RWPE1 (cell line): Measurements from ENCODE around the gene APEH.

Source experiments
- CTCF ChIA-PET: fragments of 350-600 bp; sonication (Branson Sonifier 250); formaldehyde crosslinking; extraction: SDS; loops from one replicate; lab custom pipeline; 2021; lab: Yijun Ruan, JAX
- POLR2A ChIA-PET: fragments of 400-600 bp; formaldehyde crosslinking; extraction: SDS; loops from one replicate; lab custom pipeline; 2020; ENCODE audit warnings: antibody characterized with exemption; ENCODE audit not compliant: low non-redundant PET; lab: Yijun Ruan, JAX
- DNase-seq: peaks from one replicate; pipeline ENCODE4 v3.0.0; 2012; ENCODE audit warnings: low spot score
- H3K27ac ChIP-seq: fragments of 450-650 bp; 2 replicates; pipeline ENCODE4 v1.5.1; 2017
- TF ChIP-seq, protein P1 (sequence below): fragments of 450-650 bp; conservative IDR thresholded peaks from 2 replicates; pipeline ENCODE4 v1.5.1; 2017; ENCODE audit warnings: low read depth, mild to moderate bottlenecking

The APEH gene

DNA sequence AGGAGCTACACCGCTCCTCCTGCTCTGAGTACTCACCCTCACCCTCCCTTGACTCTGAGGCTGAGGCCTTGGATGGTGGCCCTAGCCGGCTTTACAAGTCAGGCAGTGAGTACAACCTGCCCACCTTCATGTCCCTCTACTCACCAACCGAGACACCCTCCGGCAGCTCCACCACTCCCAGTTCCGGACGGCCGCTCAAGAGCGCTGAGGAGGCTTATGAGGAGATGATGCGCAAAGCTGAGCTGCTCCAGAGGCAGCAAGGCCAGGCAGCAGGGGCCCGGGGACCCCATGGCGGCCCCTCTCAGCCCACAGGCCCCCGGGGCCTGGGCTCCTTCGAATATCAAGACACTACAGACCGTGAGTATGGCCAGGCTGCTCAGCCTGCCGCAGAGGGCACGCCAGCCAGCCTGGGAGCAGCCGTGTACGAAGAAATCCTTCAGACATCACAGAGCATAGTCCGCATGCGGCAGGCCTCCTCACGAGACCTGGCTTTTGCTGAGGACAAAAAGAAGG is 21.2 kb upstream of the APEH start:
- no peak for DNase-seq
- no peak overlapping the region for H3K27ac ChIP-seq
- TF ChIP-seq, protein P1, sequence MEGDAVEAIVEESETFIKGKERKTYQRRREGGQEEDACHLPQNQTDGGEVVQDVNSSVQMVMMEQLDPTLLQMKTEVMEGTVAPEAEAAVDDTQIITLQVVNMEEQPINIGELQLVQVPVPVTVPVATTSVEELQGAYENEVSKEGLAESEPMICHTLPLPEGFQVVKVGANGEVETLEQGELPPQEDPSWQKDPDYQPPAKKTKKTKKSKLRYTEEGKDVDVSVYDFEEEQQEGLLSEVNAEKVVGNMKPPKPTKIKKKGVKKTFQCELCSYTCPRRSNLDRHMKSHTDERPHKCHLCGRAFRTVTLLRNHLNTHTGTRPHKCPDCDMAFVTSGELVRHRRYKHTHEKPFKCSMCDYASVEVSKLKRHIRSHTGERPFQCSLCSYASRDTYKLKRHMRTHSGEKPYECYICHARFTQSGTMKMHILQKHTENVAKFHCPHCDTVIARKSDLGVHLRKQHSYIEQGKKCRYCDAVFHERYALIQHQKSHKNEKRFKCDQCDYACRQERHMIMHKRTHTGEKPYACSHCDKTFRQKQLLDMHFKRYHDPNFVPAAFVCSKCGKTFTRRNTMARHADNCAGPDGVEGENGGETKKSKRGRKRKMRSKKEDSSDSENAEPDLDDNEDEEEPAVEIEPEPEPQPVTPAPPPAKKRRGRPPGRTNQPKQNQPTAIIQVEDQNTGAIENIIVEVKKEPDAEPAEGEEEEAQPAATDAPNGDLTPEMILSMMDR: no peak
- ChIA-PET CTCF (interaction anchor here (0.6 kb wide), 1 partner anchor 105 kb away, joined by 3 read pairs; no protein-coding TSS in a partner anchor), POLR2A (no interaction called here)

DNA sequence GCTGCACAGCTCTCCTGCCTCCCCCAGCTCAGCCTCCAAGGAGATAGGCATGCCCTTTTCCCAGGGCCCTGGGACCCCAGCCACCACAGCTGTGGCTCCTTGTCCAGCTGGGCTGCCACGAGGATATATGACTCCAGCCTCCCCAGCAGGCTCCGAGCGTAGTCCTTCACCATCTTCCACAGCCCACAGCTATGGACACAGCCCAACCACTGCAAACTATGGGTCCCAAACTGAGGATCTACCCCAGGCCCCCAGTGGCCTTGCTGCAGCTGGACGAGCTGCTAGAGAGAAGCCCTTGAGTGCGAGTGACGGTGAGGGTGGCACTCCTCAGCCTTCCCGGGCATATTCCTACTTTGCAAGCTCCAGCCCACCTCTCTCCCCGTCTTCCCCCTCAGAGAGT is 20.5 kb upstream of the APEH start:
- POLR2A ChIA-PET: no interaction called here
- H3K27ac ChIP-seq: no peak overlapping the region
- TF ChIP-seq, protein P1: no peak
- no peak for DNase-seq
- CTCF ChIA-PET: interaction anchor here (0.6 kb wide), 1 partner anchor 105 kb away, joined by 3 read pairs; no protein-coding TSS in a partner anchor

DNA sequence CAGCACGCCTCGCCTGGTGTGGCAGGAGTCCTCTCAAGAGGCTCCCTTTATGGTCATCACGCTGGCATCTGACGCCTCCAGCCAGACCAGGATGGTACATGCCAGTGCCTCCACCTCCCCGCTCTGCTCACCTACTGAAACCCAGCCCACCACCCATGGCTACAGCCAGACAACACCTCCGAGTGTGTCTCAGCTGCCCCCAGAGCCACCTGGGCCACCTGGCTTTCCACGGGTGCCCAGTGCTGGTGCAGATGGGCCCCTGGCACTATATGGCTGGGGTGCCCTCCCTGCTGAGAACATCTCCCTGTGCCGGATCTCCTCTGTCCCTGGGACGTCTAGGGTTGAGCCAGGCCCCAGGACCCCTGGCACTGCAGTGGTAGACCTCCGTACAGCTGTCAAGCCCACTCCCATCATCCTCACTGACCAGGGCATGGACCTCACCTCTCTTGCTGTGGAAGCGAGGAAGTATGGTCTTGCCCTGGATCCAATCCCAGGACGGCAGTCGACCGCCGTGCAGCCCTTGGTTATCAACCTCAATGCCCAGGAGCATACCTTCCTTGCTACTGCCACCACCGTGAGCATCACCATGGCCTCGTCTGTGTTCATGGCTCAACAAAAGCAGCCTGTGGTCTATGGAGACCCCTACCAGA is 19.9 kb upstream of the APEH start:
- POLR2A ChIA-PET: no interaction called here
- TF ChIP-seq, protein P1: no peak
- CTCF ChIA-PET: interaction anchor here (0.6 kb wide), 1 partner anchor 148 kb away, joined by 8 read pairs; no protein-coding TSS in a partner anchor
- H3K27ac ChIP-seq: peak overlapping the region; percentile 68
- DNase-seq: no peak

DNA sequence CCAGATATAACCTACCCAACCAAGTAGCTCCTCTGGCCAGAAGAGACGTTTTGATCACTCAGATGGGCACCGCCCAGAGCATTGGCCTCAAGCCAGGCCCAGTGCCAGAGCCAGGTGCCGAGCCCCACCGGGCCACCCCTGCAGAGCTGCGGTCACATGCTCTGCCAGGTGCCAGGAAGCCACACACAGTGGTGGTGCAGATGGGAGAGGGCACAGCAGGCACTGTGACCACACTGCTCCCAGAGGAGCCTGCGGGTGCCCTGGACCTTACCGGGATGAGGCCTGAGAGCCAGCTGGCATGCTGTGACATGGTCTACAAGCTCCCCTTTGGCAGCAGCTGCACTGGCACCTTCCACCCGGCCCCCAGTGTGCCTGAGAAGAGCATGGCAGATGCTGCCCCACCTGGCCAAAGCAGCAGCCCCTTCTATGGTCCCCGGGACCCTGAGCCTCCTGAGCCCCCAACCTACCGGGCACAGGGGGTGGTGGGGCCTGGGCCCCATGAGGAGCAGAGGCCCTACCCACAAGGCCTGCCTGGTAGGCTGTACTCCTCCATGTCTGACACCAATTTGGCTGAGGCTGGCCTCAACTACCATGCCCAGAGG is 19.1 kb upstream of the APEH start:
- CTCF ChIA-PET: interaction anchor here (0.6 kb wide), 1 partner anchor 148 kb away, joined by 8 read pairs; no protein-coding TSS in a partner anchor

DNA sequence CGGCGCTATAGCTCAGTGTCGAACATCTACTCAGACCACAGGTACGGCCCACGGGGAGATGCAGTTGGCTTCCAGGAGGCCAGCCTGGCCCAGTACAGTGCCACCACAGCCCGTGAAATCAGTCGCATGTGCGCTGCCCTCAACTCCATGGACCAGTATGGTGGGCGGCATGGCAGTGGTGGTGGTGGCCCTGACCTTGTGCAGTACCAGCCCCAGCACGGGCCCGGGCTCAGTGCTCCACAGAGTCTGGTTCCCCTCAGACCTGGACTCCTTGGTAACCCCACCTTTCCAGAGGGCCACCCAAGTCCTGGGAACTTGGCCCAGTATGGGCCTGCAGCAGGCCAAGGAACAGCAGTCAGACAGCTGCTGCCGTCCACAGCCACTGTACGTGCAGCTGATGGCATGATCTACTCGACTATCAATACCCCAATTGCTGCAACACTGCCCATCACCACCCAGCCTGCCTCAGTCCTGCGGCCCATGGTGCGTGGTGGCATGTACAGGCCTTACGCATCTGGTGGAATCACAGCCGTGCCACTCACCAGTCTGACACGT is 18.3 kb upstream of the APEH start:
- no peak for DNase-seq
- POLR2A ChIA-PET: no interaction called here
- H3K27ac ChIP-seq: peak overlapping the region; percentile 68
- TF ChIP-seq, protein P1: no peak
- CTCF ChIA-PET: no interaction called here

More for the DNA sequence above, 19.1 kb upstream of the APEH start:
- no peak for DNase-seq
- TF ChIP-seq, protein P1: no peak
- peak overlapping the region; percentile 68 for H3K27ac ChIP-seq
- POLR2A ChIA-PET: no interaction called here

DNA sequence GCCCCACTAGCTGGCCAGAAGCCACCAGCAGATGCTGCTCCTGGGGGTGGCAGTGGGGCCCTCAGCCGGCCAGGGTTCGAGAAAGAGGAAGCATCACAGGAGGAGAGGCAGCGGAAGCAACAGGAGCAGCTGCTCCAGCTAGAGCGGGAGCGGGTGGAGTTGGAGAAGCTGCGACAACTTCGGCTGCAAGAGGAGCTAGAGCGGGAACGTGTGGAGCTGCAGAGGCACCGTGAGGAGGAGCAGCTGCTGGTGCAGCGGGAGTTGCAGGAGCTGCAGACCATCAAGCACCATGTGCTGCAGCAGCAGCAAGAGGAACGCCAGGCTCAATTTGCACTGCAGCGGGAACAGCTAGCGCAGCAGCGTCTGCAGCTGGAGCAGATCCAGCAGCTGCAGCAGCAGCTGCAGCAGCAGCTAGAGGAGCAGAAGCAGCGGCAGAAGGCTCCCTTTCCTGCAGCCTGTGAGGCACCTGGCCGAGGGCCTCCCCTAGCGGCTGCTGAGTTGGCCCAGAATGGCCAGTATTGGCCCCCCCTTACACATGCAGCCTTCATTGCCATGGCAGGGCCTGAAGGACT is 17.5 kb upstream of the APEH start:
- no peak overlapping the region for H3K27ac ChIP-seq
- ChIA-PET POLR2A (no interaction called here), CTCF (no interaction called here)
- TF ChIP-seq, protein P1: no peak
- DNase-seq: no peak
